Measurements from ENCODE around the gene PARP15.

DNA sequence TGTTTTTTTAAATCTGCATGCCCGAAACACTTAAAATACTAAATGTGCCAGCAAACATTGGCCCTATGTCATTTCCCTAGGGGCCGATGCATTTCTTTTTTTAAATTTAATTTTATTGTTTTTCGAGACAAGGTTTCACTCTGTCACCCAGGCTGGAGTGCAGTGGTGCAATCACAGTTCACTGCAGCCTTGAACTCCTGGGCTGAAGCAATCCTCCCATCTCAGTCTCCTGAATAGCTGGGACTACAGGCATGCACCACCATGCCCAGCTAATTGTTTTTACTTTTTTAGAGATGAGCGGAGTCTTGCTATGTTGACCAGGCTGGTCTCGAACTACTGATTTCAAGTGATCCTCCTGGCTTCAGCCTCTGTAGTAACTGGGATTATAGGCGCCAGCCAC is 18.8 kb upstream of the PARP15 start:
- TF ChIP-seq CTCF (IDR thresholded peaks at IDR 0.05) (no peak), POLR2AphosphoS5 (IDR thresholded peaks at IDR 0.05; ENCODE audit: insufficient read depth in 1 of 2, low read depth in 1 of 2) (no peak), POLR2A (IDR thresholded peaks at IDR 0.05) (no peak)

Measured in vagina (tissue), 2 donors.